GM12891 (cell line): ENCODE data around the gene CEBPZOS.
"Not testable (repeated sequence)": the region's sequence is repeated elsewhere in the genome, so short reads cannot be mapped to it uniquely, and the experiment has no call there.

Experiments
- DNase-seq: peaks from one replicate; pipeline ENCODE4 v3.0.0; 2011; ENCODE audit warnings: low spot score; ENCODE audit not compliant: insufficient read length
- FAIRE-seq: peaks from 2 replicates; lab custom pipeline; 2011; peaks lifted over from hg19 to GRCh38; lab: Jason Lieb, UNC
- PAX5 ChIP-seq: IDR thresholded peaks from 2 replicates; pipeline ENCODE4 v1.6.1; 2011; ENCODE audit warnings: low read length, moderate library complexity, mild to moderate bottlenecking; ENCODE audit not compliant: insufficient read depth, severe bottlenecking
- POLR2A ChIP-seq: IDR thresholded peaks from 2 replicates; pipeline ENCODE4 v1.6.1; 2011; ENCODE audit warnings: low read depth, low read length, control low read depth
- POLR2AphosphoS5 ChIP-seq: IDR thresholded peaks from 2 replicates; pipeline ENCODE4 v1.6.1; 2011; ENCODE audit warnings: low read depth, low read length, control low read depth
- POU2F2 ChIP-seq: IDR thresholded peaks from 2 replicates; pipeline ENCODE4 v1.6.1; 2011; ENCODE audit warnings: low read depth, mild to moderate bottlenecking, control low read depth, low read length, moderate library complexity
- SPI1 ChIP-seq: IDR thresholded peaks from 2 replicates; pipeline ENCODE4 v1.6.1; 2011; ENCODE audit warnings: low read depth, low read length, control low read depth
- TAF1 ChIP-seq: IDR thresholded peaks from 2 replicates; pipeline ENCODE4 v1.6.1; 2011; ENCODE audit warnings: low read depth, low read length, control low read depth

The CEBPZOS gene

DNA sequence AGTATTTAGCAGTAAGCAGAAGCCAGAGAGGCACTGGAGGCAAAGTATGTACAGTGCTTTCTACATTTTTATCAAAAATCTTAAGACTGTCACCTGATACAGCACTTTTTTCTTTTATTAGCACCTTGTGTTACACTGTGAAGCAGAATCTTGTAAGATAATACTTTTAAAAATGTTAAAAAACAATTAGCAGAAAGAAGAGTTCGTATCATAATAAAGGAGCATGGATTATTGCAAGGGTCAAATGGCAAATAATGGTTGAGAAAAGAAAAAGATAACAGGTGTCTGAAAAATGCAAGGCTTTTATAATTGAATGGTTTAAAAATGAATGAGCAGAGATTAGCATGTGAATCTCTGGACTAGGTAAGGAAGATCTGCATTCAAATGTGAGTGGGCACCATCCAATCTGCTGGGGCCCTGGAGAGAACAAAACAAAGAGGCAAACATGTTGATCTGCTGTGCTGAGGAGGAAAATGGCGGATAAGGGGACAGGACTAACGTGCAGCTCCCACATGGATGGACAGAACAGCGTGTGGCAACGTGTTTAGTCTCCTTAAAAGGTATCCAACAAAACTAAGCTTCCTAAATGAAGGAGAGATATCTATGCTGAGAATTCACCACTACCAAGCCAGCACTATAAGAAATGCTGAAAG lies 9.5 kb downstream of the CEBPZOS start:
- no peak for FAIRE-seq
- DNase-seq: no peak
- TF ChIP-seq SPI1 (no peak), PAX5 (no peak), TAF1 (no peak), POU2F2 (no peak), POLR2AphosphoS5 (no peak), POLR2A (no peak)

DNA sequence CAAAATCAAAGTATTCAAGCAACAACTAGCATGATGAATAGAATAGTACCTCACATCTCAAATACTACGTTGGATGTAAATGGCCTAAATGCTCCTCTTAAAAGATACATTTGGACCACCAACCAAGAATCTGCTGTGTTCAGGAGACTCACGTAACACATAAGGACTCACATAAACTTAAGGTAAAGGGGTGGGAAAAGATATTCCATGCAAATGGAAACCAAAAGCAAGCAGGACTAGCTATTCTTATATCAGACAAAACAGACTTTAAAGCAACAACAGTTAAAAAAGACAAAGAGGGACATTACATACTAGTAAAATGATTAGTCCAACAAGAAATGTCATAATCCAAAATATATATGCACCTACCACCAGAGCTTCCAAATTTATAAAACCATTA lies 10.5 kb downstream of the CEBPZOS start:
- not testable (repeated sequence) for DNase-seq, FAIRE-seq

DNA sequence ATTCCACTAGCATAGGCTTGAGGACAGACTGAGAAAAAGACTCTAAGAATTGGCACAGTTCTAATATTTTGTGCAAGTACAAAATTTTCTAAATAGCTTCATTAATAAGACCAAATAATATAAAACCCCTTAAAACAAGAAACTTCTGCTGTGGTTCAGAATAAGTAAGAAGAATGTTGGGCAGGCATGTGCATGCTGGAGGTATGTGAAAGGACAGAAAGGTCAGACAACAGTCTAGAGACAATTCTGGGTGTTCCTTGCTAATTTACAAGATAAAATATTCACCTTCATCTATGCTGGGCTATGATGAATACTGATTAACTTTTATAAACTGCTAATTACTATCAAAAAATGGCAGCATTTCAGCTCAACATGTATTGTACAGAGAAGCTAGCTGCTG lies 14.9 kb downstream of the CEBPZOS start:
- no peak for TF ChIP-seq SPI1
- TF ChIP-seq POLR2A: no peak
- TF ChIP-seq POLR2AphosphoS5: no peak
- no peak for TF ChIP-seq TAF1
- no peak for TF ChIP-seq PAX5
- no peak for TF ChIP-seq POU2F2
- DNase-seq: no peak

DNA sequence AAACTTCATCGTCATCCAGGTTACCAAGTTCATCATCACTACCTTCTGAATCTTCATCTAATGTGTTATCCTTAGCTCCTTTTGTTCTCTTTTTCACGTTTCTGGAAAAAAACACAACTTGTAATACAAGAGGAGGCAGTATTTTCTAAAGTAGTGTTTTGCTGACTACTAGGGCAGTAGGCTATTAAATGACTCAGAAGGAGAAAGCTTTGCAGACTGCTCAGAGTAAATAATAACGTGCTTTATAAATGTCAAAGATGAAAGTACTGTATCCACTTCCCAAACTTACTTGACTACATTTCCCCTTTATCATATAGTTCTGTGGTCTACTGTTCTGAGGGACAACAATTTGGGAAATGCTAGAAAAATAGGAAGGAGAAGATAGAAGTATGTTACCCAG lies 15.6 kb downstream of the CEBPZOS start:
- TF ChIP-seq SPI1 (no peak), TAF1 (no peak), PAX5 (no peak), POLR2A (no peak), POLR2AphosphoS5 (no peak), POU2F2 (no peak)
- no peak for DNase-seq
- no peak for FAIRE-seq

More for the DNA sequence above, 14.9 kb downstream of the CEBPZOS start:
- no peak for FAIRE-seq

DNA sequence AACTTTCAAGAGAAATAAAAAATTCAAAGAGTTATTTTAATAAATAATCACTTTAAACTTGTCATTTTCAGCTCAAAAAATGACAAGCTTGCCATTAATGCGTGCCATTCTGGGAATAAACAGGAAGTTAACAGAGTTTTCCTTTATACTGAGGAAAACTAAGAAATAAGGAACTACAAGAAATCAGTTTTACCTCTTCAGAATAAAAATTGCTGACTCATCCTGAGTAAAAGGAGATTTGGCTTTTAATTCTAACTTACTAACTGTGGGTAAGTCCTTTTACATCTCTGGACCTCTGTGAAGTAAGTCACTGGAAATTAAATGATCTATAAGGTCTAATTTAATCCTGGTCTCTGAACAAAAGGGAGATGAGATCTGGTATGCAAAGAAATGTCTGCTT lies 19.0 kb downstream of the CEBPZOS start:
- DNase-seq (no peak), FAIRE-seq (no peak)
- TF ChIP-seq POLR2AphosphoS5 (no peak), POLR2A (no peak), POU2F2 (no peak), SPI1 (no peak), PAX5 (no peak), TAF1 (no peak)

DNA sequence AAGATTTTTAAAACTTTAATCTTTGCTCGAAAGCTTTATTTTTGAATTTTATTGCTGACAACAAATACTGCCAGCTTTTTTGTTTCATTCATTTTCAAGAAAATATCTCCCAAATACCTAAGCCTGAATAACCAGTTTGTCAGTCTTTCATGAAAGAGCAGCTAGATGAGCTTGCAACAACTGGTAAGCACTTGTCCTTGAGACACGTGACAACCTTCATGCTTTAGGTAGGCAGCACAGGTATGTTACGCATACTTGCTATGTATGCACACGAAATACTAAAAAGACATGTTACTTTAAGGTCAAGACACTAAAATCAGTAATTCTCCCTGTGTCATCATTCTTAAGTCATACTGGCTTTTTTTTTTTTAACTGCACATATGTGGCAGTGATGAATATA lies 22.8 kb downstream of the CEBPZOS start:
- FAIRE-seq (no peak), DNase-seq (no peak)
- TF ChIP-seq POLR2AphosphoS5 (no peak), SPI1 (no peak), POLR2A (no peak), TAF1 (no peak), PAX5 (no peak), POU2F2 (no peak)

DNA sequence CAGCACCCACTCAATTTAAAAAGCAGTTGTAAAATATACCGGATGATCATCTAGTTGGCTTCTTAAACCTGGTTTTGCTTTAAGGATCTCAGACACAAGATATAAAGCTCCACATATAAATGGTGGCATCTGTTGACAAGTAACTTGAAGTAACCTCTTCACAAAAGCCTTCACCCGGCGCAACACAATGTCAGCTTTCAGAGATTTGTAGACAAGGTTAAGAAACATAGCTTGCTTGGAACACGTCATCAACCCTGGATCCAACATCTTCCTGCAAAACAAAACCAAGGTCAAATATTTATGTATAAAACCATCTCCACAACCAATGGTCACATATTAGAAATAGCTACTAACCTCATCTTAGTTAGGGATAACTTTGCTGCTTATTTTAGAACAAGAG lies 26.8 kb downstream of the CEBPZOS start:
- DNase-seq: no peak
- TF ChIP-seq TAF1: no peak
- no peak for TF ChIP-seq POLR2A
- no peak for TF ChIP-seq SPI1
- no peak for TF ChIP-seq POU2F2
- TF ChIP-seq POLR2AphosphoS5: no peak
- TF ChIP-seq PAX5: no peak
- no peak for FAIRE-seq

DNA sequence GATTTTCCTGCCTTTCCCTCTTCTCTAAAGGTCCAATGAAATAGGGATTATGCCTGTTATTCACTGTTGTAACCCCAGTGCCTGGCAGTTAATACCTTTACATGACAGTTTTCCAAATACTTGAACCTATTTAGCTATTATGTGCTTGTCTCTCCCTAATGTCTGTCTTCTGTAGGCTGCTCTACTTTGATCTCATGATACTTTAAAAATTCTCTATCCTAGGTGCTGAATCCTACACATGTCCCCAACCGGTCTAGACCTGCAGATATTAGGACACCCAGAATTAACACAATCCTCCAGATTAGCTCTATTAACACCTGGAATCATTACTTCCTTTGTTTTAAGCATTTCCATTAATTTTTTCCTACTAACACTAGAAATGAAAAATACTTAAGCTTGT lies 27.8 kb downstream of the CEBPZOS start:
- FAIRE-seq: no peak
- no peak for TF ChIP-seq TAF1
- no peak for TF ChIP-seq PAX5
- no peak for TF ChIP-seq POLR2AphosphoS5
- no peak for TF ChIP-seq POLR2A
- no peak for TF ChIP-seq POU2F2
- TF ChIP-seq SPI1: no peak
- no peak for DNase-seq

DNA sequence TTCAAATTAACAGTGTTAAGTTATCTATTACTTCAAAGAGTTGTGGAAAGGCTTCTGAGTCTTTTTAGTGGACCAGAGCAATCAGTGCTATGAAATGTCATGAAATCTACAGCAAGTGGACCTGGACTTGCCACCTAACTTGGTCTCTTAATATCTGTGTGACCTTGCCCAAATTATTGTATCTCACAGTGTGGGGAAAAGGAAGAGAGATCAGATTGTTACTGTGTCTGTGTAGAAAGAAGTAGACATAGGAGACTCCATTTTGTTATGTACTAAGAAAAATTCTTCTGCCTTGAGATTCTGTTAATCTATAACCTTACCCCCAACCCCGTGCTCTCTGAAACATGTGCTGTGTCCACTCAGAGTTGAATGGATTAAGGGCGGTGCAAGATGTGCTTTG lies 28.8 kb downstream of the CEBPZOS start:
- DNase-seq, FAIRE-seq: not testable (repeated sequence)

DNA sequence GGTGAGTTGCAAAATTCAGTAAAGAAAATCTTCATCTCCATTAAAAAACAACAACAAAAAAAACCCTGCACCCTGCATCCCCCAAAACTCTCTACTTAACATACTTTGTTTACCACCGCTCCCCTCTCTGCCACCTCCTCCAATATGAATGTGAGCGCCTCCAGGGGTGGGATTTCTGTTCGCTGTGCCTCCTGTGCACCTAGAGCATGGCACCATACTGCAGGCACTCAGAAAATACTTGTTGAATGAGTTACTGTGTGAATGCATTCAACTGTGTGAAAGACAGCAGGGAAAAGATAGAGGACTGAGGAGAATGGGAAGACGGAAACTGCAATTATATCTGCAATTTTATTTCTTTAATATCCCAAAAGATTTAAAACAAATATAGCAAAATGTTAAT lies 30.6 kb downstream of the CEBPZOS start:
- TF ChIP-seq POU2F2: no peak
- no peak for TF ChIP-seq PAX5
- no peak for TF ChIP-seq POLR2A
- no peak for TF ChIP-seq SPI1
- FAIRE-seq (no peak), DNase-seq (no peak)
